ENCODE results near the gene TGFBR2.
"Not testable (repeated sequence)": the region's sequence is repeated elsewhere in the genome, so short reads cannot be mapped to it uniquely, and the experiment has no call there.

TGFBR2 gene

DNA sequence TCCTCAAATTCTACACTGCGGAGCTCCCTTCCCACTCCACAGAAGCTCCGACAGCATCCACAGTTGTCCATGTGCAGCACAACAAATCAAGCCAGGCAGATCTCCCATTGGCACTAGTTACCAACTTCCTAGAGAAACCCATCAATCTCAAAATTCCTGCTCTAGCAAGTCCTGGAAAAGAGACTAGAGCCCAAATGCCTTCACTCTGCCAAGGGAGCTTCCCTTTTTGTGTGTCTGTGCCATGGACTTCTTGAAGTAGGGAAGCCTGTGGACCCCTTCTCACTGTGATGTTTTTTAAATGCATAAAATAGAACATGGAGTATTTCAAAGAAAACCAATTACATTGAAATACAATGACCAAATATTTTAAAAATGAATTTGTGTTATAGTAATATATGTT lies 59.1 kb downstream of the TGFBR2 start:
- Histone ChIP-seq H3K27me3 (ENCODE audit: low read depth, low read length) (peaks cover 28% of the 10 kb centered on the region), H2AFZ (ENCODE audit: low read depth, low read length) (no peak overlapping the region), H3K4me3 (ENCODE audit: low read length) (no peak overlapping the region), H3K27ac (ENCODE audit: low read length) (no peak overlapping the region), H3K9me3 (ENCODE audit: insufficient read depth, low read length) (no peaks in the 10 kb centered on the region), H3K36me3 (replicated peaks; ENCODE audit: low read depth, low read length) (peaks cover 13% of the 10 kb centered on the region), H3K4me2 (ENCODE audit: low read length) (no peak overlapping the region), H3K79me2 (ENCODE audit: low read length) (no peaks in the 10 kb centered on the region), H4K20me1 (ENCODE audit: insufficient read depth, low read length) (0 out of 2 replicates have a peak, but pooled peaks cover 4% of the 10 kb centered on the region), H3K4me1 (ENCODE audit: low read length) (peaks cover 10% of the 10 kb centered on the region), H3K9ac (ENCODE audit: low read length) (no peak overlapping the region)
- TF ChIP-seq, protein P1, sequence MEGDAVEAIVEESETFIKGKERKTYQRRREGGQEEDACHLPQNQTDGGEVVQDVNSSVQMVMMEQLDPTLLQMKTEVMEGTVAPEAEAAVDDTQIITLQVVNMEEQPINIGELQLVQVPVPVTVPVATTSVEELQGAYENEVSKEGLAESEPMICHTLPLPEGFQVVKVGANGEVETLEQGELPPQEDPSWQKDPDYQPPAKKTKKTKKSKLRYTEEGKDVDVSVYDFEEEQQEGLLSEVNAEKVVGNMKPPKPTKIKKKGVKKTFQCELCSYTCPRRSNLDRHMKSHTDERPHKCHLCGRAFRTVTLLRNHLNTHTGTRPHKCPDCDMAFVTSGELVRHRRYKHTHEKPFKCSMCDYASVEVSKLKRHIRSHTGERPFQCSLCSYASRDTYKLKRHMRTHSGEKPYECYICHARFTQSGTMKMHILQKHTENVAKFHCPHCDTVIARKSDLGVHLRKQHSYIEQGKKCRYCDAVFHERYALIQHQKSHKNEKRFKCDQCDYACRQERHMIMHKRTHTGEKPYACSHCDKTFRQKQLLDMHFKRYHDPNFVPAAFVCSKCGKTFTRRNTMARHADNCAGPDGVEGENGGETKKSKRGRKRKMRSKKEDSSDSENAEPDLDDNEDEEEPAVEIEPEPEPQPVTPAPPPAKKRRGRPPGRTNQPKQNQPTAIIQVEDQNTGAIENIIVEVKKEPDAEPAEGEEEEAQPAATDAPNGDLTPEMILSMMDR (IDR thresholded peaks at IDR 0.05; ENCODE audit: low read depth, low read length) = no peak
- TF ChIP-seq EZH2phosphoT487 (IDR thresholded peaks at IDR 0.05; ENCODE audit: low read depth) = no peak

DNA sequence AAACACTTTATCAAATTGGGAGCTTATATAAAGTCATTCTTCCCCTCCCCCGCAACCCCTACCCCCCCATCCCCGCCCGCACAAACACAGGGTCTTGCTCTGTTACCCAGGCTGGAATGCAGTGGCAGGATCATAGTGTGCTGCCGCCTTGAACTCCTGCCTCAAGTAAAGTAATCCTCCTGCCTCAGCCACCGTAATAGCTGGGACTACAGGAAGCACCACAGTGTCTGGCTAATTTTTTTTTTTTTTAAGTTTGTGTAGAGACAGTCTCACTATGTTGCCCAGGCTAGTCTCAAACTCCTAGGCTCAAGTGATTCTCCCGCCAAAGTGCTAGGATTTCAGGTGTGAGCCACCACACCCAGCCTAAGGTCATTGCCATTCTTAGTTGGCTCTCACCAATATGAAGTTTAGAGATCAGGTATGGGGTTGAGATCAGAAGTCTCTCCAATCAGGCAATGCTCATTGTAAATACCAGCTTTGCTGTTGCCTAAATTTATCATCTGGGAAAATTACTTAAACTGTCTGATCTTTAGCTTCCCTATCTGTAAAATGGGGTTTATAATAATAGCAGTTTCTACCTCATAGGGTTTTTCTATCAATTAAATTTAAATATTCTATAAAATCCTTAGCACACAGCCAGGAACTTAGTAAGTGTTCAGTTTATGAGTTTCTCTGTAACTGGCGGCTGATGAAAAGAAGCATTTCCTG lies 60.3 kb downstream of the TGFBR2 start:
- Histone ChIP-seq H3K79me2 (ENCODE audit: low read length) (no peaks in the 10 kb centered on the region), H3K9ac (ENCODE audit: low read length) (no peak overlapping the region), H3K36me3 (replicated peaks; ENCODE audit: low read depth, low read length) (peaks cover 10% of the 10 kb centered on the region), H3K4me3 (ENCODE audit: low read length) (no peak overlapping the region), H4K20me1 (ENCODE audit: insufficient read depth, low read length) (0 out of 2 replicates have a peak, but pooled peaks cover under 1% of the 10 kb centered on the region), H3K4me1 (ENCODE audit: low read length) (peaks cover 10% of the 10 kb centered on the region), H3K27me3 (ENCODE audit: low read depth, low read length) (peaks cover 17% of the 10 kb centered on the region), H2AFZ (ENCODE audit: low read depth, low read length) (no peak overlapping the region), H3K4me2 (ENCODE audit: low read length) (no peak overlapping the region), H3K9me3 (ENCODE audit: insufficient read depth, low read length) (no peaks in the 10 kb centered on the region), H3K27ac (ENCODE audit: low read length) (no peak overlapping the region)
- no peak for TF ChIP-seq EZH2phosphoT487 (IDR thresholded peaks at IDR 0.05; ENCODE audit: low read depth)
- TF ChIP-seq, protein P1 (IDR thresholded peaks at IDR 0.05; ENCODE audit: low read depth, low read length) = no peak

DNA sequence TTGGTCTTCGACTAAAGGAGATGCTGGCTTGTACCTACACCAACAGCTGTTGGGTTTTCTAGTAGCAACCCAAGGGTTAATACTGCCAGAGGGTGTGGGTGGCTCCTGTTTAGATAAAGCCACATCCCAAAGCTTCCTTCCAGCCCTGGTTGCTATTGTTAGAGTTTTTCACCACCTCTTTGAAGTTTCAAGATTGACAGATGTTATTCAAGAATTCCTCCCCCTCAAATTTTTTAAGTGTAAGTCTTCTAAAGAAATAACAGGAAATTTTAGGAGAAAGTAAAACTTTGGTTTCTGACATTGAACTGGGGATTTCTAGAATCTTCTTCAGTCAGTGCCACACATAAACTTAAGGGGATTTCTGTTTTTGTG lies 60.9 kb downstream of the TGFBR2 start:
- H4K20me1 ChIP-seq (ENCODE audit: insufficient read depth, low read length) = no peaks in the 10 kb centered on the region
- H3K36me3 ChIP-seq (replicated peaks; ENCODE audit: low read depth, low read length) = peaks cover 15% of the 10 kb centered on the region
- H3K9ac ChIP-seq (ENCODE audit: low read length) = no peak overlapping the region

DNA sequence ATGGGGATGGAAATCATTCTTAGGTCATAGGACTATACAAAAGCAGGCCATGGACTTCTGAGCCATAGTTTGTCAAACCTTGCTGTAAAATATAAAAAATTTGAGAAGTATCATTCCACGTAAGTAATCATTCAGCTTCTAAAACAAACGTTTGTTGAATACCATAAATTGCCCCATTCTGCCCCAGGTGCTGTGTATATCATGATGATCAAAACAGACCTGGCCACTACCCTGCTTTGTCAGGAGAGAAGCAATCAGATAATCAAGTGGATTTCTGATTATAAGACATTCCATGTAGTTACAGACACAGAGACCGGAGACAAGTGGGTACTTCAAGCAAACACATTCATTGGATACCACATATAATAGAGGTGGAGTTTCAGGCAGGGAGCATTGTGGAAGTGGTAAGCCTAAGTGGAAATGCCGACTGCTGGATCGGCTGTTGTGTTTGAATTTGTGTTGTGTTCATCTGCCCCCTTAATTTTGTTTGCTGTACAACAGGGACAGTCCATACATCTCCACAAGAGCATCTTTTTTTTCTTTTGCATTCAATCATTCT lies 61.7 kb downstream of the TGFBR2 start:
- Histone ChIP-seq H3K79me2 (ENCODE audit: low read length) (no peaks in the 10 kb centered on the region), H3K4me2 (ENCODE audit: low read length) (no peak overlapping the region), H3K36me3 (replicated peaks; ENCODE audit: low read depth, low read length) (peaks cover 23% of the 10 kb centered on the region)

More for the DNA sequence above, 60.9 kb downstream of the TGFBR2 start:
- Histone ChIP-seq H3K79me2 (ENCODE audit: low read length) (no peaks in the 10 kb centered on the region), H3K27me3 (ENCODE audit: low read depth, low read length) (peaks cover 11% of the 10 kb centered on the region), H3K4me3 (ENCODE audit: low read length) (no peak overlapping the region), H3K27ac (ENCODE audit: low read length) (no peak overlapping the region), H3K9me3 (ENCODE audit: insufficient read depth, low read length) (no peaks in the 10 kb centered on the region), H3K4me1 (ENCODE audit: low read length) (peaks cover 10% of the 10 kb centered on the region), H3K4me2 (ENCODE audit: low read length) (no peak overlapping the region), H2AFZ (ENCODE audit: low read depth, low read length) (no peak overlapping the region)
- no peak for TF ChIP-seq EZH2phosphoT487 (IDR thresholded peaks at IDR 0.05; ENCODE audit: low read depth)
- TF ChIP-seq, protein P1 (IDR thresholded peaks at IDR 0.05; ENCODE audit: low read depth, low read length) = no peak

DNA sequence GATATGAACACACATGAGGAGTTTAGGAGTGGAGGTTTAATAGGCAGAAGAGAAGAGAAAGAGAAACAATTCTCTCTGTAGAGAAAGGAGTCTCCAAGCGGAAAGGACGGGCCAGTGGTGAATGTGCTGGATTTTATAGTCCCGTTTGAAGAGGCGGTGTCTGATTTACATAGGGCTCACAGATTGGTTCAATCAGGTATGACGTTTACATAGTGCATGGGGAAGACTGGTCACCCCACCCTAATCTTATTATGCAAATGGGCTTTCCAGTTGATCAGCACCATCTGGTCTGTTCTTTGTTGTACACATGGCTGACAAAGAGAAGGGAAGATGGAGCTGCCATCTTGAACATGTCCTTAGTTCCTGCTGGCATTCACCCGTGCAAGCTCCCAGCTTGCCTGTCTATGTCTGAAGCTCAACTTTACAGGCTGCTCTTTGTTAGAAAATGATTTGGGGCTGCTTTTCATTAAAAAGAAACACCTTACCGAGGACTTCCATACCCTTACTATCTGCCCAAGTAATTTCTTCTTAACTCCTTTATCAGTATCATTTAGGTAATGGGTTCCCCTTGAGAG lies 63.0 kb downstream of the TGFBR2 start:
- H2AFZ ChIP-seq (ENCODE audit: low read depth, low read length); H3K4me3 ChIP-seq (ENCODE audit: low read length); H3K4me2 ChIP-seq (ENCODE audit: low read length); H4K20me1 ChIP-seq (ENCODE audit: insufficient read depth, low read length); H3K27me3 ChIP-seq (ENCODE audit: low read depth, low read length); H3K9me3 ChIP-seq (ENCODE audit: insufficient read depth, low read length); H3K9ac ChIP-seq (ENCODE audit: low read length); H3K79me2 ChIP-seq (ENCODE audit: low read length); H3K27ac ChIP-seq (ENCODE audit: low read length): not testable (repeated sequence)
- Histone ChIP-seq H3K36me3 (replicated peaks; ENCODE audit: low read depth, low read length) (peaks cover 31% of the 10 kb centered on the region), H3K4me1 (ENCODE audit: low read length) (peaks cover 17% of the 10 kb centered on the region)

More for the DNA sequence above, 61.7 kb downstream of the TGFBR2 start:
- Histone ChIP-seq H3K9ac (ENCODE audit: low read length) (no peak overlapping the region), H2AFZ (ENCODE audit: low read depth, low read length) (no peak overlapping the region), H4K20me1 (ENCODE audit: insufficient read depth, low read length) (no peaks in the 10 kb centered on the region), H3K4me1 (ENCODE audit: low read length) (peaks cover 10% of the 10 kb centered on the region), H3K4me3 (ENCODE audit: low read length) (no peak overlapping the region), H3K27ac (ENCODE audit: low read length) (no peak overlapping the region), H3K27me3 (ENCODE audit: low read depth, low read length) (peaks cover 10% of the 10 kb centered on the region; the same call in 1 of the 2 replicates), H3K9me3 (ENCODE audit: insufficient read depth, low read length) (no peaks in the 10 kb centered on the region)
- no peak for TF ChIP-seq EZH2phosphoT487 (IDR thresholded peaks at IDR 0.05; ENCODE audit: low read depth)
- TF ChIP-seq, protein P1 (IDR thresholded peaks at IDR 0.05; ENCODE audit: low read depth, low read length) = no peak
